A549 (cell line): ENCODE results near the gene ADCY7. TPM values are rescaled to one million over a fixed set of nuclear protein-coding genes. Genes with fewer than 3 reads are reported as not detected.

ENCODE experiments used
- ATAC-seq, 2 experiments: fragments of 200-7000 bp in 1 of 2; fragments of >200 bp in 1 of 2; cut with Nextera tagmentation in 1 of 2; cut with Tn5 transposase in 1 of 2; 3 replicates each; pipeline versions ENCODE4 v1.8.0 to v1.9.1; 2018 to 2020; ENCODE audit warnings: mild to moderate bottlenecking in 1 of 2, moderate library complexity in 1 of 2
- CTCF ChIA-PET: fragments of 300-600 bp; sonication (Branson Sonifier 250); formaldehyde crosslinking; extraction: SDS; loops from one replicate; lab custom pipeline; 2021; ENCODE audit warnings: antibody characterized with exemption, inconsistent platforms; lab: Yijun Ruan, JAX
- POLR2A ChIA-PET: fragments of 350-600 bp; formaldehyde crosslinking; extraction: SDS; loops from one replicate; lab custom pipeline; 2021; ENCODE audit warnings: antibody characterized with exemption, inconsistent platforms; lab: Yijun Ruan, JAX
- DNase-seq, 2 experiments: peaks; one replicate each; pipeline versions ENCODE4 v3.0.0 to v3.0.0-alpha.2; 2011 to 2016; ENCODE audit warnings: low read depth in 1 of 2, low spot score in 1 of 2
- FAIRE-seq: peaks from 2 replicates; lab custom pipeline; 2011; peaks lifted over from hg19 to GRCh38; lab: Jason Lieb, UNC
- H3K27ac ChIP-seq, 2 experiments: fragments of >200 bp; sonication (Bioruptor Twin); formaldehyde crosslinking; 3 replicates each; pipeline ENCODE4 v1.5.1; 2016 to 2017
- H3K4me1 ChIP-seq: fragments of >200 bp; sonication (Bioruptor Twin); formaldehyde crosslinking; 3 replicates; pipeline ENCODE4 v1.6.1; 2016
- H3K4me2 ChIP-seq: fragments of >200 bp; sonication (Bioruptor Twin); formaldehyde crosslinking; 3 replicates; pipeline ENCODE4 v1.6.1; 2016
- H3K4me3 ChIP-seq: fragments of >200 bp; sonication (Bioruptor Twin); formaldehyde crosslinking; 3 replicates; pipeline ENCODE4 v1.5.1; 2016
- H3K9me3 ChIP-seq: fragments of >200 bp; sonication (Bioruptor Twin); formaldehyde crosslinking; 3 replicates; pipeline ENCODE4 v1.6.1; 2016
- BHLHE40 ChIP-seq: IDR thresholded peaks from 2 replicates; pipeline ENCODE4 v1.6.1; 2012; ENCODE audit warnings: low read depth, low read length, inconsistent platforms
- FOXS1 ChIP-seq: fragments of 250-450 bp; sonication (Bioruptor Pico); IDR thresholded peaks from 2 replicates; pipeline ENCODE4 v1.5.0; 2020; ENCODE audit warnings: mild to moderate bottlenecking, moderate library complexity
- HES2 ChIP-seq: fragments of >200 bp; sonication (Bioruptor Twin); formaldehyde crosslinking; IDR thresholded peaks from 2 replicates; pipeline ENCODE4 v1.6.1; 2016
- HOXA7 ChIP-seq: fragments of 250-450 bp; sonication (Bioruptor Pico); IDR thresholded peaks from 2 replicates; pipeline ENCODE4 v1.5.0; 2020; ENCODE audit warnings: mild to moderate bottlenecking, moderate library complexity
- KDM5A ChIP-seq: fragments of 200-600 bp; sonication (generic); IDR thresholded peaks from 2 replicates; pipeline ENCODE4 v1.6.1; 2016; ENCODE audit warnings: antibody characterized with exemption, mild to moderate bottlenecking
- MAZ ChIP-seq: fragments of 150-350 bp; IDR thresholded peaks from 2 replicates; pipeline ENCODE4 v1.6.1; 2014; ENCODE audit warnings: antibody characterized with exemption, low read depth, low read length, borderline replicate concordance
- MYC ChIP-seq: IDR thresholded peaks from 2 replicates; pipeline ENCODE4 v1.6.1; 2012; ENCODE audit warnings: mild to moderate bottlenecking, inconsistent platforms, low read length, improper control_type of control experiment, borderline replicate concordance
- NPAS2 ChIP-seq: fragments of 250-450 bp; sonication (Bioruptor Pico); IDR thresholded peaks from 2 replicates; pipeline ENCODE4 v1.8.0; 2022; ENCODE audit warnings: mild to moderate bottlenecking, moderate library complexity, borderline replicate concordance
- PHF8 ChIP-seq: fragments of 200-600 bp; sonication (generic); IDR thresholded peaks from 2 replicates; pipeline ENCODE4 v1.6.1; 2016; ENCODE audit warnings: low read depth, mild to moderate bottlenecking, antibody characterized with exemption, moderate library complexity, borderline replicate concordance
- SMC3 ChIP-seq: fragments of >200 bp; sonication (Bioruptor Twin); formaldehyde crosslinking; IDR thresholded peaks from 3 replicates; pipeline ENCODE4 v1.6.1; 2018; ENCODE audit warnings: inconsistent platforms
- TFCP2L1 ChIP-seq: fragments of 250-450 bp; sonication (Bioruptor Pico); IDR thresholded peaks from 2 replicates; pipeline ENCODE4 v1.5.0; 2021; ENCODE audit warnings: mild to moderate bottlenecking
- WGBS: methylation state at CpG from one replicate; pipeline ENCODE4 v1.1.6; 2017; ENCODE audit errors: missing lambda C conversion rate; 5-methylcytosine and 5-hydroxymethylcytosine counted together
- polyA plus RNA-seq, 4 experiments: library from polyadenylated mRNA; depleted of rRNA in 3 of 4; stranded (reverse); fragments of >200 nt; fragmentation: RNase III in 1 of 4; extraction: RNeasy Plus Mini Kit Qiagen cat#74134 plus additional on column Dnase treatment in 1 of 4; gene quantifications; 2 replicates in 3 of 4; 3 replicates in 1 of 4; pipeline ENCODE4 v1.2.3, GENCODE V29; 2011 to 2017
- TF ChIP-seq, protein P1 (sequence below): fragments of >200 bp; sonication (Bioruptor Twin); formaldehyde crosslinking; IDR thresholded peaks from 3 replicates; pipeline ENCODE4 v1.5.1; 2016
- TF ChIP-seq, protein P2 (sequence below): IDR thresholded peaks from 2 replicates; pipeline ENCODE4 v1.6.1; 2012; ENCODE audit warnings: low read depth, borderline replicate concordance
- TF ChIP-seq, protein P3 (sequence below): fragments of 250-450 bp; sonication (Bioruptor Pico); IDR thresholded peaks from 2 replicates; pipeline ENCODE4 v1.5.0; 2021; ENCODE audit warnings: mild to moderate bottlenecking, moderate library complexity, borderline replicate concordance
- TF ChIP-seq, protein P4 (sequence below): fragments of >200 bp; sonication (Bioruptor Twin); formaldehyde crosslinking; IDR thresholded peaks from 3 replicates; pipeline ENCODE4 v1.6.1; 2016

Gene ADCY7
- polyA plus RNA-seq, 2 of the 4 experiments (the other 2 are of a cell fraction): 10.5 to 18.7 TPM

GRCh38 chr16:50269061-50269705, 2.8 kb downstream of the ADCY7 start:
- TF ChIP-seq, protein P1, sequence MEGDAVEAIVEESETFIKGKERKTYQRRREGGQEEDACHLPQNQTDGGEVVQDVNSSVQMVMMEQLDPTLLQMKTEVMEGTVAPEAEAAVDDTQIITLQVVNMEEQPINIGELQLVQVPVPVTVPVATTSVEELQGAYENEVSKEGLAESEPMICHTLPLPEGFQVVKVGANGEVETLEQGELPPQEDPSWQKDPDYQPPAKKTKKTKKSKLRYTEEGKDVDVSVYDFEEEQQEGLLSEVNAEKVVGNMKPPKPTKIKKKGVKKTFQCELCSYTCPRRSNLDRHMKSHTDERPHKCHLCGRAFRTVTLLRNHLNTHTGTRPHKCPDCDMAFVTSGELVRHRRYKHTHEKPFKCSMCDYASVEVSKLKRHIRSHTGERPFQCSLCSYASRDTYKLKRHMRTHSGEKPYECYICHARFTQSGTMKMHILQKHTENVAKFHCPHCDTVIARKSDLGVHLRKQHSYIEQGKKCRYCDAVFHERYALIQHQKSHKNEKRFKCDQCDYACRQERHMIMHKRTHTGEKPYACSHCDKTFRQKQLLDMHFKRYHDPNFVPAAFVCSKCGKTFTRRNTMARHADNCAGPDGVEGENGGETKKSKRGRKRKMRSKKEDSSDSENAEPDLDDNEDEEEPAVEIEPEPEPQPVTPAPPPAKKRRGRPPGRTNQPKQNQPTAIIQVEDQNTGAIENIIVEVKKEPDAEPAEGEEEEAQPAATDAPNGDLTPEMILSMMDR: no peak
- no peak for TF ChIP-seq SMC3
- TF ChIP-seq, protein P2, sequence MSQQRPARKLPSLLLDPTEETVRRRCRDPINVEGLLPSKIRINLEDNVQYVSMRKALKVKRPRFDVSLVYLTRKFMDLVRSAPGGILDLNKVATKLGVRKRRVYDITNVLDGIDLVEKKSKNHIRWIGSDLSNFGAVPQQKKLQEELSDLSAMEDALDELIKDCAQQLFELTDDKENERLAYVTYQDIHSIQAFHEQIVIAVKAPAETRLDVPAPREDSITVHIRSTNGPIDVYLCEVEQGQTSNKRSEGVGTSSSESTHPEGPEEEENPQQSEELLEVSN: no peak
- TF ChIP-seq BHLHE40: no peak
- no peak for TF ChIP-seq HES2
- no peak for TF ChIP-seq MAZ
- TF ChIP-seq, protein P3, sequence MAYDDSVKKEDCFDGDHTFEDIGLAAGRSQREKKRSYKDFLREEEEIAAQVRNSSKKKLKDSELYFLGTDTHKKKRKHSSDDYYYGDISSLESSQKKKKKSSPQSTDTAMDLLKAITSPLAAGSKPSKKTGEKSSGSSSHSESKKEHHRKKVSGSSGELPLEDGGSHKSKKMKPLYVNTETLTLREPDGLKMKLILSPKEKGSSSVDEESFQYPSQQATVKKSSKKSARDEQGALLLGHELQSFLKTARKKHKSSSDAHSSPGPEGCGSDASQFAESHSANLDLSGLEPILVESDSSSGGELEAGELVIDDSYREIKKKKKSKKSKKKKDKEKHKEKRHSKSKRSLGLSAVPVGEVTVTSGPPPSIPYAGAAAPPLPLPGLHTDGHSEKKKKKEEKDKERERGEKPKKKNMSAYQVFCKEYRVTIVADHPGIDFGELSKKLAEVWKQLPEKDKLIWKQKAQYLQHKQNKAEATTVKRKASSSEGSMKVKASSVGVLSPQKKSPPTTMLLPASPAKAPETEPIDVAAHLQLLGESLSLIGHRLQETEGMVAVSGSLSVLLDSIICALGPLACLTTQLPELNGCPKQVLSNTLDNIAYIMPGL (CRISPR knock-in tag): no peak
- 93% methylated on average over 11 of the region's 13 CpGs for WGBS
- FAIRE-seq (no peak), DNase-seq (no peak), ATAC-seq (no peak)
- peaks cover 10% of the 10 kb centered on the region for H3K4me1 ChIP-seq
- H3K4me3 ChIP-seq: no peak overlapping the region
- no peak overlapping the region for H3K4me2 ChIP-seq
- ChIA-PET CTCF (no interaction called here), POLR2A (no interaction called here)
- H3K9me3 ChIP-seq: no peaks in the 10 kb centered on the region
- H3K27ac ChIP-seq: no peak overlapping the region

DNA sequence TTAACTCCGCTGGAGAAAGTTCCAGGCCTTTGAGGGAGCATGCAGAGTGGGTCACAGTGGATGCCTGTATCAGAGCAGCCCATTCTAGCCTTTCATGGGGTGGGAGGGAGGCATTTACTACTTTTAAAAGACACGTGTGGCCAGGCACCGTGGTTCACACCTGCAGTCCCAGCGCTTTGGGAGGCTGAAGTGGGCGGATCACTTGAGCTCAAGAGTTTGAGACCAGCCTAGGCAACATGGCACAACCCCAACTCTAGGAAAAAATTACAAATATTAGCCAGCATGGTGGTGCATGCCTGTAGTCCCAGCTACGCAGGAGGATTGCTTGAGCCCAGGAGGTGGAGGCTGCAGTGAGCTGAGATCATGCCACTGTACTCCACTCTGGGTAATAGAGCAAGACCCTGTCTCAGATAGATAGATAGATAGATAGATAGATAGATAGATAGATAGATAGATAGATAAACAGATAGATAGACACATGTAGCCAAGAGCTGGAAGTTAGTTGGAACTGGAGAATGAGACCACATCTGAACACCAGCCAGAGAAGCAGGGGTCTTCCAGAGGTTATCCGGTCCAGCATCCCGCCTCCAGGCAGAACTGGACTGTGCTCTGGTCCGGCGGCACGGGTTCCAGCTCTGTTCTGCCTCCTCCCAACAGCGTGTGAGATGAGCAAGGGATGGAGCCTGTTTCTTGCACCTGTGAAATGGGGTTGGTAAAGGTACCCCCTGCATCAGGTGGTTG, 3.6 kb downstream of the ADCY7 start:
- FAIRE-seq: no peak
- H3K9me3 ChIP-seq: no peaks in the 10 kb centered on the region
- ATAC-seq: no peak
- no peak overlapping the region for H3K4me3 ChIP-seq
- ChIA-PET CTCF (interaction anchor here (0.9 to 1.1 kb wide), 2 partner anchors 24 to 402 kb away, joined by 3 read pairs; no protein-coding TSS in a partner anchor), POLR2A (no interaction called here)
- 83% methylated on average over 12 of the region's 12 CpGs for whole genome bisulfite sequencing
- H3K4me1 ChIP-seq: peaks cover 3% of the 10 kb centered on the region; the same call in 1 of the 3 replicates
- no peak overlapping the region for H3K4me2 ChIP-seq
- H3K27ac ChIP-seq: no peak overlapping the region
- TF ChIP-seq MYC (no peak), PHF8 (no peak), TFCP2L1 (CRISPR knock-in tag) (no peak), HOXA7 (no peak), KDM5A (no peak), NPAS2 (CRISPR knock-in tag) (no peak), FOXS1 (CRISPR knock-in tag) (no peak)
- TF ChIP-seq, protein P4, sequence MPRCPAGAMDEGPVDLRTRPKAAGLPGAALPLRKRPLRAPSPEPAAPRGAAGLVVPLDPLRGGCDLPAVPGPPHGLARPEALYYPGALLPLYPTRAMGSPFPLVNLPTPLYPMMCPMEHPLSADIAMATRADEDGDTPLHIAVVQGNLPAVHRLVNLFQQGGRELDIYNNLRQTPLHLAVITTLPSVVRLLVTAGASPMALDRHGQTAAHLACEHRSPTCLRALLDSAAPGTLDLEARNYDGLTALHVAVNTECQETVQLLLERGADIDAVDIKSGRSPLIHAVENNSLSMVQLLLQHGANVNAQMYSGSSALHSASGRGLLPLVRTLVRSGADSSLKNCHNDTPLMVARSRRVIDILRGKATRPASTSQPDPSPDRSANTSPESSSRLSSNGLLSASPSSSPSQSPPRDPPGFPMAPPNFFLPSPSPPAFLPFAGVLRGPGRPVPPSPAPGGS: no peak
- DNase-seq: no peak
